GM12878 (cell line): ENCODE results near the gene GALNTL6. TPM values are rescaled to one million over a fixed set of nuclear protein-coding genes. Genes with fewer than 3 reads are reported as not detected.

ENCODE experiments used
- ATAC-seq: fragments of 200-7000 bp; cut with Tn5 transposase; 3 replicates; pipeline ENCODE4 v1.9.1; 2020; ENCODE audit warnings: mild to moderate bottlenecking, moderate library complexity
- BruUV-seq: library from RNA; stranded (reverse); fragments of 400-500 nt; replicated peaks from 2 replicates; lab custom pipeline; 2021; lab: Mats Ljungman, UMichigan
- CTCF ChIA-PET: fragments of 300-600 bp; sonication (Branson Sonifier 250); formaldehyde crosslinking; extraction: SDS; loops from one replicate; lab custom pipeline; 2021; ENCODE audit warnings: inconsistent platforms; lab: Yijun Ruan, JAX
- POLR2A ChIA-PET: fragments of 350-600 bp; formaldehyde crosslinking; extraction: SDS; loops from one replicate; lab custom pipeline; 2021; ENCODE audit warnings: inconsistent platforms; lab: Charles Lee
- RAD21 ChIA-PET: fragments of 300-600 bp; sonication (Branson Sonifier 250); formaldehyde crosslinking; loops from one replicate; lab custom pipeline; 2023; ENCODE audit warnings: antibody characterized with exemption; ENCODE audit not compliant: unreplicated experiment; lab: Charles Lee
- SMC1A ChIA-PET: fragments of 300-600 bp; sonication (Branson Sonifier 250); formaldehyde crosslinking; loops from one replicate; lab custom pipeline; 2023; ENCODE audit not compliant: unreplicated experiment, uncharacterized antibody; lab: Charles Lee
- DNase-seq: peaks from one replicate; pipeline ENCODE4 v3.0.0-alpha.2; 2011; ENCODE audit warnings: low read depth, low spot score
- FAIRE-seq: peaks from 3 replicates; lab custom pipeline; 2011; peaks lifted over from hg19 to GRCh38; lab: Jason Lieb, UNC
- H2AFZ ChIP-seq: 2 replicates; pipeline ENCODE4 v1.6.0; 2011; ENCODE audit warnings: low read depth, low read length, control low read depth; ENCODE audit not compliant: control insufficient read depth
- H3K27ac ChIP-seq: 2 replicates; pipeline ENCODE4 v1.5.1; 2011; ENCODE audit warnings: control low read depth; ENCODE audit not compliant: control insufficient read depth, insufficient read depth
- H3K27me3 ChIP-seq, 2 experiments: replicated peaks in 1 of 2; 2 replicates each; pipeline versions ENCODE4 v1.6.0 to v1.6.1; 2011; ENCODE audit warnings: low read length in 1 of 2; ENCODE audit not compliant: control insufficient read depth in 2 of 2, insufficient read depth in 2 of 2
- H3K36me3 ChIP-seq, 2 experiments: 2 replicates each; pipeline ENCODE4 v1.5.1; 2011; ENCODE audit warnings: low read length in 1 of 2; ENCODE audit not compliant: control insufficient read depth in 2 of 2, insufficient read depth in 2 of 2
- H3K4me1 ChIP-seq: 2 replicates; pipeline ENCODE4 v1.6.1; 2011; ENCODE audit warnings: mild to moderate bottlenecking, low read length, moderate library complexity, mixed read lengths; ENCODE audit not compliant: control insufficient read depth, insufficient read depth
- H3K4me2 ChIP-seq: 2 replicates; pipeline ENCODE4 v1.6.0; 2011; ENCODE audit warnings: control low read depth; ENCODE audit not compliant: control insufficient read depth, insufficient read depth
- H3K4me3 ChIP-seq: fragments of 200-600 bp; sonication (generic); 2 replicates; pipeline ENCODE4 v1.5.1; 2016
- H3K79me2 ChIP-seq: 2 replicates; pipeline ENCODE4 v1.6.0; 2011; ENCODE audit warnings: low read length; ENCODE audit not compliant: control insufficient read depth, insufficient read depth
- H3K9ac ChIP-seq: 2 replicates; pipeline ENCODE4 v1.8.0; 2011; ENCODE audit warnings: low read length, control low read depth, mixed read lengths; ENCODE audit not compliant: control insufficient read depth, insufficient read depth
- H3K9me3 ChIP-seq: replicated peaks from 3 replicates; pipeline ENCODE4 v1.5.1; 2011; ENCODE audit warnings: mild to moderate bottlenecking, low read length; ENCODE audit not compliant: control insufficient read depth, insufficient read depth
- H4K20me1 ChIP-seq: 2 replicates; pipeline ENCODE4 v1.6.0; 2011; ENCODE audit not compliant: control insufficient read depth, insufficient read depth
- BACH1 ChIP-seq: fragments of 450-650 bp; IDR thresholded peaks from 2 replicates; pipeline ENCODE4 v1.6.1; 2017; ENCODE audit warnings: mild to moderate bottlenecking, borderline replicate concordance
- BHLHE40 ChIP-seq, 2 experiments: fragments of 450-650 bp in 1 of 2; IDR thresholded peaks; 2 replicates each; pipeline ENCODE4 v1.6.1; 2011 to 2017; ENCODE audit warnings: low read depth in 2 of 2, borderline replicate concordance in 1 of 2, improper control_type of control experiment in 1 of 2, low read length in 1 of 2, mild to moderate bottlenecking in 1 of 2
- CEBPZ ChIP-seq: fragments of 150-350 bp; IDR thresholded peaks from 2 replicates; pipeline ENCODE4 v1.6.1; 2016; ENCODE audit warnings: low read depth, low read length
- EZH2 ChIP-seq: IDR thresholded peaks from 2 replicates; pipeline ENCODE4 v1.6.1; 2012; ENCODE audit warnings: low read depth, mild to moderate bottlenecking, control low read depth, inconsistent platforms, low read length, borderline replicate concordance; ENCODE audit not compliant: control insufficient read depth
- GATAD2B ChIP-seq: fragments of 450-650 bp; conservative IDR thresholded peaks from 2 replicates; pipeline ENCODE4 v1.6.1; 2017; ENCODE audit warnings: low read depth, mild to moderate bottlenecking, moderate library complexity
- JUND ChIP-seq: IDR thresholded peaks from 2 replicates; pipeline ENCODE4 v1.6.1; 2012; ENCODE audit warnings: low read depth, mild to moderate bottlenecking, low read length, improper control_type of control experiment, moderate library complexity
- MTA2 ChIP-seq: fragments of 450-650 bp; IDR thresholded peaks from 2 replicates; pipeline ENCODE4 v1.6.1; 2016; ENCODE audit warnings: low read depth, mild to moderate bottlenecking, moderate library complexity
- NFYA ChIP-seq: IDR thresholded peaks from 2 replicates; pipeline ENCODE4 v1.6.1; 2011; ENCODE audit warnings: low read depth, mild to moderate bottlenecking, low read length, improper control_type of control experiment, borderline replicate concordance
- RELB ChIP-seq: fragments of 450-650 bp; IDR thresholded peaks from 2 replicates; pipeline ENCODE4 v1.6.1; 2017; ENCODE audit warnings: low read depth, mild to moderate bottlenecking, moderate library complexity
- SMC3 ChIP-seq: IDR thresholded peaks from 2 replicates; pipeline ENCODE4 v1.6.1; 2011; ENCODE audit warnings: low read length, improper control_type of control experiment, borderline replicate concordance
- USF1 ChIP-seq: IDR thresholded peaks from 2 replicates; pipeline ENCODE4 v1.6.1; 2011; ENCODE audit warnings: borderline replicate concordance, low read depth, mild to moderate bottlenecking, moderate library complexity, mixed read lengths, low read length; ENCODE audit not compliant: insufficient read depth; ENCODE audit errors: extremely low read length
- ZNF217 ChIP-seq: fragments of 450-650 bp; IDR thresholded peaks from 2 replicates; pipeline ENCODE4 v1.6.1; 2017; ENCODE audit warnings: antibody characterized with exemption, mild to moderate bottlenecking
- ZNF687 ChIP-seq: fragments of 450-650 bp; IDR thresholded peaks from 2 replicates; pipeline ENCODE4 v1.6.1; 2017; ENCODE audit warnings: mild to moderate bottlenecking, moderate library complexity
- WGBS: methylation state at CpG from one replicate; pipeline ENCODE4 v1.1.6; 2016; ENCODE audit warnings: low lambda C conversion rate; ENCODE audit not compliant: insufficient replicate concordance, insufficient coverage; ENCODE audit errors: missing lambda C conversion rate; 5-methylcytosine and 5-hydroxymethylcytosine counted together
- in situ Hi-C: fragments of 300-500 bp; cut with MboI; formaldehyde crosslinking; loops from 9 replicates; pipeline ENCODE4 v1.14.3; 2018; ENCODE audit warnings: mixed read lengths
- intact Hi-C: fragments of 100-400 bp; cut with micrococcal nuclease; formaldehyde crosslinking; loops from one replicate; pipeline ENCODE4 v1.14.2; 2022; ENCODE audit not compliant: unreplicated experiment
- polyA plus RNA-seq, 11 experiments: library from polyadenylated mRNA; depleted of rRNA in 4 of 11; unstranded in 6 of 11; stranded (reverse) in 5 of 11; fragments of >200 nt; fragmentation: Nextera tagmentation in 4 of 11; fragmentation: Illumina TruSeq in 1 of 11; extraction: Ambion mirVana in 4 of 11; extraction: Trizol in 1 of 11; gene quantifications; 1 replicate in 1 of 11; 2 replicates in 10 of 11; pipeline versions ENCODE4 v1.2.1 to v1.2.3, GENCODE V29; 2011 to 2016; ENCODE audit warnings: inconsistent platforms in 2 of 11, missing spikeins in 2 of 11, low read depth in 1 of 11
- total RNA-seq, 4 experiments: library from RNA; depleted of rRNA in 3 of 4; stranded (reverse); fragments of >200 nt in 3 of 4; fragmentation: Illumina TruSeq in 1 of 4; extraction: Trizol in 1 of 4; gene quantifications; 2 replicates each; pipeline versions ENCODE4 v1.2.1 to v1.2.3, GENCODE V29; 2013 to 2021

Gene GALNTL6
- total and polyA plus RNA-seq, 10 of the 15 experiments (the other 5 are each of a cell fraction or from before 2014, with no cell fraction given): 0.01 to 0.29 TPM; not detected in 8

- Histone ChIP-seq H3K27ac (no peak overlapping the region), H3K4me1 (no peaks in the 10 kb centered on the region), H4K20me1 (no peaks in the 10 kb centered on the region), H3K36me3 (no peaks in the 10 kb centered on the region), H3K9ac (no peak overlapping the region), H3K4me2 (no peak overlapping the region), H3K4me3 (no peak overlapping the region), H3K79me2 (no peaks in the 10 kb centered on the region), H3K9me3 (no peaks in the 10 kb centered on the region), H3K27me3 (no peaks in the 10 kb centered on the region), H2AFZ (no peak overlapping the region)
- WGBS: 49% methylated on average over 5 of the region's 5 CpGs
- ChIA-PET POLR2A (no interaction called here), SMC1A (no interaction called here), RAD21 (no interaction called here), CTCF (no interaction called here)
- FAIRE-seq (no peak), ATAC-seq (no peak), DNase-seq (no peak)
- BruUV-seq: no TSS peak
- in situ Hi-C loops (no loop called here), intact Hi-C loops (no loop called here)
- TF ChIP-seq ZNF217 (no peak), BHLHE40 (IDR thresholded peaks at IDR 0.05; ENCODE audit: borderline replicate concordance in 1 of 2, low read depth in 2 of 2, low read length in 1 of 2) (no peak), CEBPZ (no peak), MTA2 (no peak), JUND (no peak), NFYA (no peak), RELB (no peak), ZNF687 (no peak), USF1 (no peak), BACH1 (no peak), SMC3 (no peak), GATAD2B (no peak), EZH2 (no peak)
Observed at GRCh38 chr4:172927096-172927814, 1114.1 kb downstream of the GALNTL6 start.
